ENCODE results near the gene ZNF669.

DNA sequence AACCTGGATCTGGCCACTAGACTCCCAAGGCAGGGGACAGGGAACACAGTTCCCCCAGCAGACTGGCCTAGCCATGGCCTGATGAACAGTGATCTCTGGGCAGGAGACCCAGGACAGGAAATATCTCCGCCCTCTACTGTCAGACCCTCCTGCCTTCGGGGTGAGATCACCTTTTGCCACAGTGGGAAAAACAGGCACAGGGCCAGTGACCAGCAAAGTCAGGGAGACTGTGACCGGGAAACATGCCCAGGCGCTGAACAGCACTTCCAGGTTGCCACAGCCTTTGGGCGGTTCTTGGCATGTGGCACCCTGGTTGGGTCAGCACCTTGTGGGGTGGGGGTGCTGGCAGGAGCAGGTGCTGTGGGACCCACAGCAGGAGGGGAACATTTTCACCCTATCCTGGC lies 8.9 kb upstream of the ZNF669 start:
- TF ChIP-seq CTCF (IDR thresholded peaks at IDR 0.05; ENCODE audit: insufficient read depth, low read length) = no peak
- no peak for TF ChIP-seq REST (IDR thresholded peaks at IDR 0.05; ENCODE audit: insufficient replicate concordance, low read depth)
- TF ChIP-seq SPI1 (IDR thresholded peaks at IDR 0.05; ENCODE audit: borderline replicate concordance, low read depth) = no peak
- TF ChIP-seq GABPA (IDR thresholded peaks at IDR 0.05; ENCODE audit: low read depth) = no peak
- TF ChIP-seq POLR2AphosphoS5 (IDR thresholded peaks at IDR 0.05; ENCODE audit: low read depth) = no peak

Measured in HL-60 (cell line).